GM12878 (cell line): Measurements from ENCODE around the gene SBF2. TPM values are rescaled to one million over a fixed set of nuclear protein-coding genes. Genes with fewer than 3 reads are reported as not detected.
A peak's percentile ranks its signal among the peaks of the same experiment; 100 is the strongest.

Experiments
- ATAC-seq: fragments of 200-7000 bp; cut with Tn5 transposase; 3 replicates; pipeline ENCODE4 v1.9.1; 2020; ENCODE audit warnings: mild to moderate bottlenecking, moderate library complexity
- Bru-seq: library from RNA; stranded (reverse); fragments of 400-500 nt; gene quantifications from one replicate; lab custom pipeline; 2021; lab: Mats Ljungman, UMichigan
- BruChase-seq, 2 experiments: library from RNA; stranded (reverse); fragments of 400-500 nt; gene quantifications; one replicate each; lab custom pipeline; 2021; lab: Mats Ljungman, UMichigan
- BruUV-seq: library from RNA; stranded (reverse); fragments of 400-500 nt; replicated peaks from 2 replicates; lab custom pipeline; 2021; lab: Mats Ljungman, UMichigan
- CTCF ChIA-PET: fragments of 300-600 bp; sonication (Branson Sonifier 250); formaldehyde crosslinking; extraction: SDS; loops from one replicate; lab custom pipeline; 2021; ENCODE audit warnings: inconsistent platforms; lab: Yijun Ruan, JAX
- POLR2A ChIA-PET: fragments of 350-600 bp; formaldehyde crosslinking; extraction: SDS; loops from one replicate; lab custom pipeline; 2021; ENCODE audit warnings: inconsistent platforms; lab: Charles Lee
- RAD21 ChIA-PET: fragments of 300-600 bp; sonication (Branson Sonifier 250); formaldehyde crosslinking; loops from one replicate; lab custom pipeline; 2023; ENCODE audit warnings: antibody characterized with exemption; ENCODE audit not compliant: unreplicated experiment; lab: Charles Lee
- SMC1A ChIA-PET: fragments of 300-600 bp; sonication (Branson Sonifier 250); formaldehyde crosslinking; loops from one replicate; lab custom pipeline; 2023; ENCODE audit not compliant: unreplicated experiment, uncharacterized antibody; lab: Charles Lee
- DNase-seq: peaks from one replicate; pipeline ENCODE4 v3.0.0-alpha.2; 2011; ENCODE audit warnings: low read depth, low spot score
- FAIRE-seq: peaks from 3 replicates; lab custom pipeline; 2011; peaks lifted over from hg19 to GRCh38; lab: Jason Lieb, UNC
- H2AFZ ChIP-seq: 2 replicates; pipeline ENCODE4 v1.6.0; 2011; ENCODE audit warnings: low read depth, low read length, control low read depth; ENCODE audit not compliant: control insufficient read depth
- H3K27ac ChIP-seq: 2 replicates; pipeline ENCODE4 v1.5.1; 2011; ENCODE audit warnings: control low read depth; ENCODE audit not compliant: control insufficient read depth, insufficient read depth
- H3K27me3 ChIP-seq, 2 experiments: replicated peaks in 1 of 2; 2 replicates each; pipeline versions ENCODE4 v1.6.0 to v1.6.1; 2011; ENCODE audit warnings: low read length in 1 of 2; ENCODE audit not compliant: control insufficient read depth in 2 of 2, insufficient read depth in 2 of 2
- H3K36me3 ChIP-seq, 2 experiments: 2 replicates each; pipeline ENCODE4 v1.5.1; 2011; ENCODE audit warnings: low read length in 1 of 2; ENCODE audit not compliant: control insufficient read depth in 2 of 2, insufficient read depth in 2 of 2
- H3K4me1 ChIP-seq: 2 replicates; pipeline ENCODE4 v1.6.1; 2011; ENCODE audit warnings: mild to moderate bottlenecking, low read length, moderate library complexity, mixed read lengths; ENCODE audit not compliant: control insufficient read depth, insufficient read depth
- H3K4me2 ChIP-seq: 2 replicates; pipeline ENCODE4 v1.6.0; 2011; ENCODE audit warnings: control low read depth; ENCODE audit not compliant: control insufficient read depth, insufficient read depth
- H3K4me3 ChIP-seq: fragments of 200-600 bp; sonication (generic); 2 replicates; pipeline ENCODE4 v1.5.1; 2016
- H3K79me2 ChIP-seq: 2 replicates; pipeline ENCODE4 v1.6.0; 2011; ENCODE audit warnings: low read length; ENCODE audit not compliant: control insufficient read depth, insufficient read depth
- H3K9ac ChIP-seq: 2 replicates; pipeline ENCODE4 v1.8.0; 2011; ENCODE audit warnings: low read length, control low read depth, mixed read lengths; ENCODE audit not compliant: control insufficient read depth, insufficient read depth
- H3K9me3 ChIP-seq: replicated peaks from 3 replicates; pipeline ENCODE4 v1.5.1; 2011; ENCODE audit warnings: mild to moderate bottlenecking, low read length; ENCODE audit not compliant: control insufficient read depth, insufficient read depth
- H4K20me1 ChIP-seq: 2 replicates; pipeline ENCODE4 v1.6.0; 2011; ENCODE audit not compliant: control insufficient read depth, insufficient read depth
- CBFB ChIP-seq: IDR thresholded peaks from 2 replicates; pipeline ENCODE4 v1.6.1; 2016; ENCODE audit warnings: antibody characterized with exemption, low read depth
- ESRRA ChIP-seq: IDR thresholded peaks from 2 replicates; pipeline ENCODE4 v1.6.1; 2012; ENCODE audit warnings: mild to moderate bottlenecking, low read length, improper control_type of control experiment
- FOXM1 ChIP-seq: IDR thresholded peaks from 2 replicates; pipeline ENCODE4 v1.6.1; 2012; ENCODE audit warnings: low read depth, mild to moderate bottlenecking, inconsistent platforms, low read length, moderate library complexity
- HSF1 ChIP-seq: fragments of 150-350 bp; IDR thresholded peaks from 2 replicates; pipeline ENCODE4 v1.6.1; 2014; ENCODE audit warnings: mild to moderate bottlenecking, low read depth, low read length
- IKZF2 ChIP-seq, 2 experiments: fragments of 450-650 bp; IDR thresholded peaks; 2 replicates each; pipeline ENCODE4 v1.6.1; 2017; ENCODE audit warnings: mild to moderate bottlenecking in 2 of 2, moderate library complexity in 2 of 2
- KAT2A ChIP-seq: conservative IDR thresholded peaks from 2 replicates; pipeline ENCODE4 v1.6.1; 2011; ENCODE audit warnings: low read depth, low read length; ENCODE audit not compliant: control insufficient read depth
- MTA3 ChIP-seq: IDR thresholded peaks from 2 replicates; pipeline ENCODE4 v1.6.1; 2012; ENCODE audit warnings: low read length, inconsistent platforms, borderline replicate concordance
- NFXL1 ChIP-seq: fragments of 450-650 bp; IDR thresholded peaks from 2 replicates; pipeline ENCODE4 v1.6.1; 2017; ENCODE audit warnings: antibody characterized with exemption, mild to moderate bottlenecking, borderline replicate concordance
- NR2F1 ChIP-seq: fragments of 450-650 bp; conservative IDR thresholded peaks from 2 replicates; pipeline ENCODE4 v1.6.1; 2017; ENCODE audit warnings: mild to moderate bottlenecking
- PML ChIP-seq: IDR thresholded peaks from 2 replicates; pipeline ENCODE4 v1.6.1; 2012; ENCODE audit warnings: low read length, inconsistent platforms
- POLR2AphosphoS2 ChIP-seq: IDR thresholded peaks from 2 replicates; pipeline ENCODE4 v1.6.1; 2011; ENCODE audit warnings: low read depth, mild to moderate bottlenecking, low read length, improper control_type of control experiment, moderate library complexity
- RELB ChIP-seq: fragments of 450-650 bp; IDR thresholded peaks from 2 replicates; pipeline ENCODE4 v1.6.1; 2017; ENCODE audit warnings: low read depth, mild to moderate bottlenecking, moderate library complexity
- TAF1 ChIP-seq: IDR thresholded peaks from 2 replicates; pipeline ENCODE4 v1.6.1; 2011; ENCODE audit warnings: mild to moderate bottlenecking, low read depth, low read length, borderline replicate concordance
- WRNIP1 ChIP-seq: IDR thresholded peaks from 2 replicates; pipeline ENCODE4 v1.6.1; 2011; ENCODE audit warnings: low read depth, low read length, improper control_type of control experiment, borderline replicate concordance
- WGBS: methylation state at CpG from one replicate; pipeline ENCODE4 v1.1.6; 2016; ENCODE audit warnings: low lambda C conversion rate; ENCODE audit not compliant: insufficient replicate concordance, insufficient coverage; ENCODE audit errors: missing lambda C conversion rate; 5-methylcytosine and 5-hydroxymethylcytosine counted together
- in situ Hi-C: fragments of 300-500 bp; cut with MboI; formaldehyde crosslinking; loops from 9 replicates; pipeline ENCODE4 v1.14.3; 2018; ENCODE audit warnings: mixed read lengths
- intact Hi-C: fragments of 100-400 bp; cut with micrococcal nuclease; formaldehyde crosslinking; loops from one replicate; pipeline ENCODE4 v1.14.2; 2022; ENCODE audit not compliant: unreplicated experiment
- long read RNA-seq, 2 experiments: library from polyadenylated mRNA; unstranded; transcript quantifications; one replicate each; pipeline ENCODE4 v2.0.0, GENCODE V29; 2019 to 2020
- polyA minus RNA-seq, 3 experiments: library from RNA; depleted of rRNA, polyadenylated mRNA; stranded (reverse); fragments of >200 nt; gene quantifications; 2 replicates each; pipeline ENCODE4 v1.2.3, GENCODE V29; 2011
- polyA plus RNA-seq, 11 experiments: library from polyadenylated mRNA; depleted of rRNA in 4 of 11; unstranded in 6 of 11; stranded (reverse) in 5 of 11; fragments of >200 nt; fragmentation: Nextera tagmentation in 4 of 11; fragmentation: Illumina TruSeq in 1 of 11; extraction: Ambion mirVana in 4 of 11; extraction: Trizol in 1 of 11; gene quantifications; 1 replicate in 1 of 11; 2 replicates in 10 of 11; pipeline versions ENCODE4 v1.2.1 to v1.2.3, GENCODE V29; 2011 to 2016; ENCODE audit warnings: inconsistent platforms in 2 of 11, missing spikeins in 2 of 11, low read depth in 1 of 11
- total RNA-seq, 4 experiments: library from RNA; depleted of rRNA in 3 of 4; stranded (reverse); fragments of >200 nt in 3 of 4; fragmentation: Illumina TruSeq in 1 of 4; extraction: Trizol in 1 of 4; gene quantifications; 2 replicates each; pipeline versions ENCODE4 v1.2.1 to v1.2.3, GENCODE V29; 2013 to 2021

The SBF2 gene
- total RNA-seq (2013; cell fraction: nucleolus; rRNA removed): 21.9 and 24.8 TPM in 2 replicates
- total RNA-seq (2014; rRNA removed) (0.65 and 1.6 TPM in 2 replicates), total RNA-seq (2014; rRNA removed; fragmentation: Illumina TruSeq; extraction: Trizol) (0.92 and 1.1 TPM in 2 replicates), total RNA-seq (2021) (0.62 and 0.96 TPM in 2 replicates), polyA plus RNA-seq (2011; rRNA removed) (1.7 and 2.3 TPM in 2 replicates), polyA plus RNA-seq (2014; fragmentation: Illumina TruSeq; extraction: Trizol) (0.35 and 1.3 TPM in 2 replicates), polyA plus RNA-seq (2014; fragmentation: Nextera tagmentation; extraction: Ambion mirVana) (under 1 TPM; 0.24 to 0.26 TPM), polyA plus RNA-seq (2014; rRNA removed) (0.38 and 1.1 TPM in 2 replicates), polyA plus RNA-seq (2016; fragmentation: Nextera tagmentation; extraction: Ambion mirVana) (1 to 10 TPM; 2.1 to 2.2 TPM), polyA minus RNA-seq (2011; rRNA and poly(A)+ RNA removed) (5.1 and 5.2 TPM in 2 replicates), Bru-seq, nascent RNA (percentile 37 among the genes with signal in this experiment), BruChase-seq, experiment 1, labeled RNA remaining after a 6-hour chase (percentile 36 among the genes with signal in this experiment), BruChase-seq, experiment 2, labeled RNA remaining after a 2-hour chase (percentile 40 among the genes with signal in this experiment)
- 1.8 TPM for polyA plus RNA-seq (2011; ENCODE audit: low read depth)
- 0.88 and 1.1 TPM in 2 replicates for polyA plus RNA-seq (2011; cell fraction: cytosol; rRNA removed)
- polyA plus RNA-seq (2011; cell fraction: nucleus; rRNA removed): 2.2 and 2.4 TPM in 2 replicates
- polyA plus RNA-seq (2012): 1.3 and 2.3 TPM in 2 replicates
- 2.0 and 3.2 TPM in 2 replicates for polyA minus RNA-seq (2011; cell fraction: cytosol; rRNA and poly(A)+ RNA removed)
- polyA minus RNA-seq (2011; cell fraction: nucleus; rRNA and poly(A)+ RNA removed): 3.7 and 5.0 TPM in 2 replicates
- long read RNA-seq, experiment 1: 0 reads
- long read RNA-seq, experiment 2, partial matches to known transcripts: 1 of 3 reads
- long read RNA-seq, experiment 2, other reads (novel, unspliced or antisense): 2 of 3 reads

DNA sequence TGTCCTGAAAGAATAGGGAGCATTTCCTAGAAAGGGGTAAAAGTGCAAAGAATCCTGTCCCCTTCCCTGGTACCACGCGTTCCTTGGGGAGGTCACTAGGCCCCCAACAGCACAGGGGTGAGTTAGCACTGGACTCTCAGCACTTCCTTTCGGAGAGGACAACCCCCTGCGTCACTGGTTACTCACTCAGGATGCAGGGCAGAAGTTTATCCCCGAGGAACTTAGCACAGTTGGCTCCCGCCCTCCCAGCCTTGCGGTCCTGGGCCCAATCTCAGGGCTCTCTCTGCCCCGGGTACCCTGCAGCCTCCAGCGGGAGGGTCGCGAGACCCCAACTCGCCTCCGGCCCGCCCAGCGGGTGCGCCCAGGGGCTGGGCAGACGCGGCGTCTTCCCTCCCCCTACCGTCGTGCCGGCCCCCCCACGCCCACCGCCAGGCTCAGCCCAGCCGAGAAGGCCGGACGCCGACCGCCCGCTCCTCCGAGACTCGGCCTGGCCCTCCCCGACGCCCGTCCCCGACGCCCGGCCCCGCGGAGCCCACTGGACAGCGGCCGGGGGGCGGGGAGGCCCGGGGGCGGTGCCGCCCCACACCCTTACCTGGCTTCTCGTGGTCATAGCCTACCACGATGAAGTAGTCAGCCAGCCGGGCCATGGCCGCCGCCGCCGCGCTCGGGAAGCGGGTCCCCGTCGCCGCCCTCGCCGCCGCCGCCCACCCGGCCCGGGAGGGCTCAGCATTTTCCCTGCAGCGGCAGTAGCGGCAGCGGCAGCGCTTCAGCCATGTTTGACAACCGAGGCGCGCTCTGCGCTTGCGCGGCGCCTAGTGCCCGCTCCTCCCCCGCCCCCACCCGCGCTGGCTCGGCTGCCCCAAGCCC lies at the start of gene SBF2:
TSS of gene SBF2 (minus strand) at position 797 of the 867 bp plus-strand sequence. CDS start at position 647, 150 bp downstream.
- intact Hi-C loops (no loop called here), in situ Hi-C loops (loop anchor here (10.0 kb wide), 1 partner anchor 529 kb away; no protein-coding TSS in a partner anchor)
- Histone ChIP-seq H3K79me2 (no peaks in the 10 kb centered on the region), H2AFZ (peak within 1 kb of the TSS; percentile 83), H3K4me1 (peaks cover 13% of the 10 kb centered on the region), H3K27me3 (peaks cover 8 to 27% of the 10 kb centered on the region in 2 experiments), H3K27ac (no peak within 1 kb of the TSS), H4K20me1 (no peaks in the 10 kb centered on the region), H3K36me3 (no peaks in the 10 kb centered on the region), H3K4me2 (peak within 1 kb of the TSS; percentile 64), H3K9ac (peak within 1 kb of the TSS; percentile 33; the same call in 1 of the 2 replicates), H3K9me3 (no peaks in the 10 kb centered on the region), H3K4me3 (peak within 1 kb of the TSS; percentile 73)
- BruUV-seq: no TSS peak
- ChIA-PET SMC1A (interaction anchor here (1.1 kb wide), 2 partner anchors 10 kb away, joined by 3 read pairs; no protein-coding TSS in a partner anchor), CTCF (interaction anchor here (0.8 to 0.9 kb wide), 2 partner anchors 14 kb away, joined by 3 read pairs; no protein-coding TSS in a partner anchor), RAD21 (no interaction called here), POLR2A (no interaction called here)
- no peak for FAIRE-seq
- ATAC-seq: peak; percentile 70
- WGBS: 10% methylated on average over 38 of the region's 81 CpGs
- DNase-seq: no peak
- no peak for TF ChIP-seq HSF1
- no peak for TF ChIP-seq ESRRA
- no peak for TF ChIP-seq CBFB
- no peak for TF ChIP-seq WRNIP1
- TF ChIP-seq NR2F1: 0 out of 2 replicates have a peak, but pooled peaks have one; percentile 15
- no peak for TF ChIP-seq PML
- TF ChIP-seq POLR2AphosphoS2: no peak
- no peak for TF ChIP-seq KAT2A
- TF ChIP-seq IKZF2 (IDR thresholded peaks at IDR 0.05): no peak
- no peak for TF ChIP-seq MTA3
- TF ChIP-seq NFXL1: no peak
- TF ChIP-seq TAF1: no peak; the same call in 1 of the 2 replicates
- TF ChIP-seq FOXM1: no peak
- no peak for TF ChIP-seq RELB
